Breast epithelium (tissue), 4 donors: ENCODE results near the gene ITIH5. TPM values are rescaled to one million over a fixed set of nuclear protein-coding genes. Genes with fewer than 3 reads are reported as not detected.

Experiments used
- DNase-seq, 2 donors: peaks; one replicate each; pipeline ENCODE4 v3.0.0-alpha.2; 2019; ENCODE audit warnings: low spot score in 2 of 2
- H3K27ac ChIP-seq, 2 donors: fragments of 200-600 bp; sonication (generic) in 1 of 2; one replicate each; pipeline ENCODE4 v1.5.1; 2016 to 2019; ENCODE audit warnings: mild to moderate bottlenecking in 1 of 2
- H3K27me3 ChIP-seq, 2 donors: fragments of 200-600 bp; sonication (generic) in 1 of 2; one replicate each; pipeline versions ENCODE4 v1.5.1 to v1.6.0; 2017 to 2019; ENCODE audit warnings: control low read depth in 1 of 2, mild to moderate bottlenecking in 1 of 2
- H3K36me3 ChIP-seq: fragments of 200-600 bp; one replicate; pipeline ENCODE4 v1.5.1; 2019
- H3K4me1 ChIP-seq, 2 donors: fragments of 200-600 bp; sonication (generic); one replicate each; pipeline ENCODE4 v1.5.1; 2016 to 2019; ENCODE audit warnings: control low read depth in 1 of 2
- H3K4me3 ChIP-seq, 3 donors: fragments of 200-600 bp; sonication (generic); 1 replicate in 2 of 3; 2 replicates in 1 of 3; pipeline ENCODE4 v1.5.1; 2016 to 2019; ENCODE audit warnings: mild to moderate bottlenecking in 3 of 3, moderate library complexity in 2 of 3
- H3K9me3 ChIP-seq, 2 donors: fragments of 200-600 bp; sonication (generic) in 1 of 2; one replicate each; pipeline ENCODE4 v1.5.1; 2016 to 2019; ENCODE audit warnings: control low read depth in 1 of 2
- CTCF ChIP-seq, 3 donors: fragments of 450-650 bp; IDR thresholded peaks; one replicate each; pipeline ENCODE4 v1.5.1; 2016 to 2017; ENCODE audit warnings: antibody characterized with exemption in 3 of 3, mild to moderate bottlenecking in 3 of 3, moderate library complexity in 3 of 3
- POLR2A ChIP-seq: fragments of 450-650 bp; IDR thresholded peaks from one replicate; pipeline ENCODE4 v1.6.1; 2016; ENCODE audit warnings: antibody characterized with exemption, mild to moderate bottlenecking, moderate library complexity
- POLR2AphosphoS5 ChIP-seq, 3 donors: sonication (generic); formaldehyde crosslinking; IDR thresholded peaks; one replicate each; pipeline ENCODE4 v1.6.1; 2017; ENCODE audit warnings: antibody characterized with exemption in 3 of 3
- intact Hi-C: fragments of 100-400 bp; cut with DNase I; formaldehyde crosslinking; loops from one replicate; pipeline ENCODE4 v1.15.1; 2023; ENCODE audit warnings: low total_unique reads
- total RNA-seq, 3 donors: library from RNA; depleted of rRNA; stranded (reverse); fragments of >200 nt; gene quantifications; one replicate each; pipeline ENCODE4 v1.1.0, GENCODE V29; 2016

Gene ITIH5
- total RNA-seq, 3 donors from 2014 or later = 18.7 to 407 (median 54.1) TPM

GRCh38 chr10:7572391-7572790 lies 94.4 kb downstream of the ITIH5 start:
- DNase-seq = no peak
- H3K27ac ChIP-seq = no peak overlapping the region
- no peak overlapping the region for H3K4me3 ChIP-seq
- H3K4me1 ChIP-seq = no peaks in the 10 kb centered on the region
- no peaks in the 10 kb centered on the region for H3K27me3 ChIP-seq
- TF ChIP-seq POLR2AphosphoS5 (IDR thresholded peaks at IDR 0.05) (no peak), CTCF (IDR thresholded peaks at IDR 0.05) (no peak), POLR2A (no peak)
- no peaks in the 10 kb centered on the region for H3K9me3 ChIP-seq
- intact Hi-C loops = no loop called here
- H3K36me3 ChIP-seq = no peaks in the 10 kb centered on the region

- intact Hi-C loops = no loop called here
- Histone ChIP-seq H3K27ac (no peak overlapping the region), H3K27me3 (no peaks in the 10 kb centered on the region), H3K9me3 (no peaks in the 10 kb centered on the region), H3K36me3 (no peaks in the 10 kb centered on the region), H3K4me1 (no peaks in the 10 kb centered on the region), H3K4me3 (no peak overlapping the region)
- TF ChIP-seq POLR2A (no peak), POLR2AphosphoS5 (IDR thresholded peaks at IDR 0.05) (no peak), CTCF (IDR thresholded peaks at IDR 0.05) (no peak)
- no peak for DNase-seq
These were observed 94.8 kb downstream of the ITIH5 start for GRCh38 chr10:7571981-7572380.

GRCh38 chr10:7567911-7568620 lies 98.7 kb downstream of the ITIH5 start:
- no peak overlapping the region for H3K27ac ChIP-seq

GRCh38 chr10:7566891-7567290 lies 99.9 kb downstream of the ITIH5 start:
- TF ChIP-seq CTCF (IDR thresholded peaks at IDR 0.05) = no peak
- TF ChIP-seq POLR2AphosphoS5 (IDR thresholded peaks at IDR 0.05) = no peak
- TF ChIP-seq POLR2A = no peak

More at GRCh38 chr10:7567911-7568620, 98.7 kb downstream of the ITIH5 start:
- DNase-seq = no peak
- H3K4me1 ChIP-seq = no peaks in the 10 kb centered on the region
- no peaks in the 10 kb centered on the region for H3K27me3 ChIP-seq
- H3K36me3 ChIP-seq = no peaks in the 10 kb centered on the region
- no peak overlapping the region for H3K4me3 ChIP-seq
- no peak for TF ChIP-seq POLR2A
- no peak for TF ChIP-seq POLR2AphosphoS5 (IDR thresholded peaks at IDR 0.05)
- TF ChIP-seq CTCF (IDR thresholded peaks at IDR 0.05) = no peak
- H3K9me3 ChIP-seq = no peaks in the 10 kb centered on the region
- intact Hi-C loops = no loop called here

GRCh38 chr10:7565871-7566270 lies 100.9 kb downstream of the ITIH5 start:
- Histone ChIP-seq H3K4me1 (no peaks in the 10 kb centered on the region), H3K4me3 (no peak overlapping the region), H3K27me3 (no peaks in the 10 kb centered on the region), H3K36me3 (no peaks in the 10 kb centered on the region), H3K27ac (no peak overlapping the region), H3K9me3 (no peaks in the 10 kb centered on the region)
- DNase-seq = no peak
- intact Hi-C loops = no loop called here
- no peak for TF ChIP-seq POLR2AphosphoS5 (IDR thresholded peaks at IDR 0.05)
- no peak for TF ChIP-seq CTCF (IDR thresholded peaks at IDR 0.05)
- no peak for TF ChIP-seq POLR2A

More at GRCh38 chr10:7566891-7567290, 99.9 kb downstream of the ITIH5 start:
- Histone ChIP-seq H3K27ac (no peak overlapping the region), H3K36me3 (no peaks in the 10 kb centered on the region), H3K9me3 (no peaks in the 10 kb centered on the region), H3K4me3 (no peak overlapping the region), H3K27me3 (no peaks in the 10 kb centered on the region), H3K4me1 (no peaks in the 10 kb centered on the region)
- intact Hi-C loops = no loop called here
- no peak for DNase-seq
